CD14-positive monocyte (primary cell): ENCODE measurements around the gene KCNS3. TPM values are rescaled to one million over a fixed set of nuclear protein-coding genes. Genes with fewer than 3 reads are reported as not detected.

ENCODE experiments used
- DNase-seq, 3 donors: peaks; one replicate each; pipeline ENCODE4 v3.0.0-alpha.2; 2011 to 2022
- H2AFZ ChIP-seq: 2 replicates; pipeline ENCODE4 v1.6.0; 2012; ENCODE audit warnings: mild to moderate bottlenecking, low read depth, low read length, inconsistent platforms; ENCODE audit not compliant: insufficient read depth, poor library complexity, severe bottlenecking
- H3K27ac ChIP-seq, 2 donors: 1 replicate in 1 of 2; 2 replicates in 1 of 2; pipeline ENCODE4 v1.5.1; 2012 to 2013; ENCODE audit warnings: low read length in 2 of 2, control low read depth in 1 of 2, inconsistent platforms in 1 of 2, low read depth in 1 of 2, mild to moderate bottlenecking in 1 of 2
- H3K27me3 ChIP-seq, 2 donors: one replicate each; pipeline versions ENCODE4 v1.6.0 to v1.6.1; 2011 to 2013; ENCODE audit warnings: low read length in 2 of 2; ENCODE audit not compliant: control insufficient read depth in 2 of 2, insufficient read depth in 2 of 2
- H3K36me3 ChIP-seq, 2 donors: replicated peaks in 1 of 2; 1 replicate in 1 of 2; 2 replicates in 1 of 2; pipeline versions ENCODE4 v1.5.1 to v1.6.1; 2012 to 2013; ENCODE audit warnings: low read length in 2 of 2, control low read depth in 1 of 2, inconsistent platforms in 1 of 2, mild to moderate bottlenecking in 1 of 2; ENCODE audit not compliant: insufficient read depth in 2 of 2, control insufficient read depth in 1 of 2
- H3K4me1 ChIP-seq, 2 donors: 1 replicate in 1 of 2; 2 replicates in 1 of 2; pipeline versions ENCODE4 v1.5.1 to v1.6.1; 2012 to 2013; ENCODE audit warnings: low read length in 2 of 2, control low read depth in 1 of 2, inconsistent platforms in 1 of 2, mild to moderate bottlenecking in 1 of 2, moderate library complexity in 1 of 2; ENCODE audit not compliant: insufficient read depth in 2 of 2, control insufficient read depth in 1 of 2
- H3K4me2 ChIP-seq: replicated peaks from 2 replicates; pipeline ENCODE3; 2012; ENCODE audit warnings: low read length, moderate library complexity, mild to moderate bottlenecking; ENCODE audit not compliant: poor library complexity, severe bottlenecking; ENCODE audit errors: extremely low read depth
- H3K4me3 ChIP-seq, 3 experiments: fragments of 200-600 bp in 1 of 3; sonication (generic) in 1 of 3; replicated peaks in 1 of 3; 1 replicate in 2 of 3; 2 replicates in 1 of 3; pipeline ENCODE4 v1.5.1; 2011 to 2013; ENCODE audit warnings: low read length in 3 of 3, mild to moderate bottlenecking in 3 of 3, control low read depth in 2 of 3, low read depth in 2 of 3, inconsistent platforms in 1 of 3, moderate library complexity in 1 of 3
- H3K79me2 ChIP-seq: 2 replicates; pipeline ENCODE4 v1.6.0; 2012; ENCODE audit warnings: mild to moderate bottlenecking, control low read depth, inconsistent platforms, low read length, moderate library complexity; ENCODE audit not compliant: insufficient read depth
- H3K9ac ChIP-seq: 2 replicates; pipeline ENCODE4 v1.6.0; 2017; ENCODE audit warnings: low read length, mild to moderate bottlenecking; ENCODE audit not compliant: insufficient read depth, poor library complexity, severe bottlenecking
- H3K9me3 ChIP-seq, 2 donors: replicated peaks in 1 of 2; 1 replicate in 1 of 2; 2 replicates in 1 of 2; pipeline versions ENCODE4 v1.5.1 to v1.6.1; 2012 to 2013; ENCODE audit warnings: low read length in 2 of 2, control low read depth in 1 of 2; ENCODE audit not compliant: control insufficient read depth in 1 of 2, insufficient read depth in 1 of 2
- H4K20me1 ChIP-seq: 2 replicates; pipeline ENCODE4 v1.6.0; 2012; ENCODE audit warnings: mild to moderate bottlenecking, low read length, control low read depth, moderate library complexity; ENCODE audit not compliant: insufficient read depth
- H3K27ac Mint-ChIP-seq, 7 donors: one replicate each; pipeline ENCODE4 v1.8.0; 2020; ENCODE audit warnings: mild to moderate bottlenecking in 7 of 7, mixed read lengths in 7 of 7, moderate library complexity in 6 of 7, inconsistent platforms in 2 of 7
- H3K27me3 Mint-ChIP-seq, 3 donors: one replicate each; pipeline ENCODE4 v1.8.0; 2021 to 2022; ENCODE audit warnings: low read depth in 3 of 3, mild to moderate bottlenecking in 3 of 3, mixed read lengths in 3 of 3, moderate library complexity in 3 of 3, inconsistent platforms in 1 of 3
- H3K36me3 Mint-ChIP-seq, 2 donors: one replicate each; pipeline ENCODE4 v1.8.0; 2020; ENCODE audit warnings: mixed read lengths in 2 of 2, inconsistent platforms in 1 of 2, mild to moderate bottlenecking in 1 of 2
- H3K4me1 Mint-ChIP-seq: one replicate; pipeline ENCODE4 v1.8.0; 2020; ENCODE audit warnings: mild to moderate bottlenecking, mixed read lengths
- H3K4me3 Mint-ChIP-seq, 2 donors: one replicate each; pipeline ENCODE4 v1.8.0; 2020; ENCODE audit warnings: mild to moderate bottlenecking in 2 of 2, mixed read lengths in 2 of 2, moderate library complexity in 1 of 2
- H3K9me3 Mint-ChIP-seq, 7 donors: one replicate each; pipeline ENCODE4 v1.8.0; 2020 to 2022; ENCODE audit warnings: mixed read lengths in 7 of 7, mild to moderate bottlenecking in 6 of 7, moderate library complexity in 6 of 7, inconsistent platforms in 2 of 7
- CTCF ChIP-seq: fragments of 200-600 bp; IDR thresholded peaks from one replicate; pipeline ENCODE4 v1.8.0; 2022; ENCODE audit warnings: antibody characterized with exemption, mild to moderate bottlenecking
- WGBS: methylation state at CpG from one replicate; pipeline ENCODE4 v1.1.5; 2013; ENCODE audit warnings: missing lambda C conversion rate; ENCODE audit not compliant: insufficient coverage; 5-methylcytosine and 5-hydroxymethylcytosine counted together
- intact Hi-C, 2 donors: fragments of 100-400 bp; cut with micrococcal nuclease; formaldehyde crosslinking; loops; one replicate each; pipeline versions ENCODE4 v1.15.0 to v1.15.1; 2023
- polyA plus RNA-seq, 3 donors: library from polyadenylated mRNA; depleted of rRNA in 1 of 3; unstranded in 2 of 3; stranded (reverse) in 1 of 3; fragments of 300-500 nt in 2 of 3; fragments of >200 nt in 1 of 3; fragmentation: Illumina TruSeq in 2 of 3; gene quantifications; 1 replicate in 2 of 3; 2 replicates in 1 of 3; pipeline ENCODE4 v1.2.3, GENCODE V29; 2012 to 2021

KCNS3 gene
- polyA plus RNA-seq, 3 donors = not detected

GRCh38 chr2:17951563-17951962 is 73.1 kb downstream of the KCNS3 start:
- H3K4me1 ChIP-seq = no peaks in the 10 kb centered on the region
- H2AFZ ChIP-seq = no peak overlapping the region
- no peak for DNase-seq
- H3K27ac ChIP-seq = no peak overlapping the region
- no peak for TF ChIP-seq CTCF
- Mint-ChIP-seq H3K27ac (peak overlapping the region in 1 of 7 donors; percentile 6), H3K9me3 (peaks cover 0 to 2% (median 0%) of the 10 kb centered on the region in 7 donors), H3K4me1 (no peaks in the 10 kb centered on the region), H3K4me3 (no peak overlapping the region), H3K27me3 (peaks cover 0 to 6% (median 4%) of the 10 kb centered on the region in 3 donors), H3K36me3 (no peaks in the 10 kb centered on the region)
- H3K9me3 ChIP-seq = no peaks in the 10 kb centered on the region
- H3K4me3 ChIP-seq = no peak overlapping the region
- no peaks in the 10 kb centered on the region for H3K36me3 ChIP-seq
- H3K4me2 ChIP-seq = no peak overlapping the region
- WGBS = 100% methylated on average over 1 of the region's 4 CpGs
- no peaks in the 10 kb centered on the region for H3K79me2 ChIP-seq
- H3K27me3 ChIP-seq = no peaks in the 10 kb centered on the region
- H4K20me1 ChIP-seq = no peaks in the 10 kb centered on the region
- intact Hi-C loops = no loop called here
- no peak overlapping the region for H3K9ac ChIP-seq

DNA sequence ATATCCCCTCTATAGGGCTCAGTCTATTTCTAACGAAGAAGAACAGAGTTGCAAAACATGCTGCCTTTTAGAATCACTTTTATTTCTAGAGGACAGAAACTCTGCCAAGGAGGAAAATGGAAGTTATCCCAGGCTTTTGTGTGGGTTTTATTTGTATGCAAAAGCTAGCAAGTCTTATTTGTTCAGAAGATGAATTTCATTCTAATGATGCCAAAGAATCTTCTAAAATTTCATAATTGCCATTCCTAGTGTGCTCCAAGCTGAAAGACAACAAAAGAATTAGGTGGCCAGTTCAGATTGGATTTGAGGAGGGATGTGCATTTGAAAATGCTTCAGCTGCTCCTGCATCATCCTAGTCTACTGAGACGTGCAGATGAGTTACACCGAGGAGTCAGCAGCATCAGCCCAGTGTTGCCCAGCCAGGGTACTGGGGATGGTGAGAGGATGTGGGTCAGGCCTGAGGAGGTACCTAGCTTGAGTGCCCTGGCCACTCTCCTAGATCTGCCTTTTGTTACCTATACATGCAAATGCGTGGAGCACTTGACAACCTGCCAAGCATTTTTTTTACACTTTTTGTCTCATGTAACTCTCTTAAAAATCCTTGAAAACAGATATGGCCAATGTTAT is 80.1 kb downstream of the KCNS3 start:
- H3K4me2 ChIP-seq = no peak overlapping the region
- peaks cover 0 to 3% (median 0%) of the 10 kb centered on the region in 7 donors for H3K9me3 Mint-ChIP-seq
- no peaks in the 10 kb centered on the region for H3K36me3 Mint-ChIP-seq
- no peak for DNase-seq
- H3K27me3 ChIP-seq = no peaks in the 10 kb centered on the region
- no peak overlapping the region for H2AFZ ChIP-seq
- no peak overlapping the region for H3K4me3 Mint-ChIP-seq
- no peak overlapping the region for H3K9ac ChIP-seq
- no peaks in the 10 kb centered on the region for H4K20me1 ChIP-seq
- intact Hi-C loops = no loop called here
- no peak for TF ChIP-seq CTCF
- H3K36me3 ChIP-seq = no peaks in the 10 kb centered on the region
- peaks cover under 1 to 3% (median 2%) of the 10 kb centered on the region in 3 donors for H3K27me3 Mint-ChIP-seq
- H3K9me3 ChIP-seq = no peaks in the 10 kb centered on the region
- WGBS = 82% methylated on average over 2 of the region's 4 CpGs
- no peaks in the 10 kb centered on the region for H3K4me1 Mint-ChIP-seq
- no peak overlapping the region for H3K4me3 ChIP-seq
- H3K27ac Mint-ChIP-seq = no peak overlapping the region
- H3K4me1 ChIP-seq = no peaks in the 10 kb centered on the region
- no peak overlapping the region for H3K27ac ChIP-seq
- no peaks in the 10 kb centered on the region for H3K79me2 ChIP-seq
